ENCODE measurements around the gene KMT5B. TPM values are rescaled to one million over a fixed set of nuclear protein-coding genes. Genes with fewer than 3 reads are reported as not detected.

The KMT5B gene
- total RNA-seq, 1 donor from 2014 or later, result 52.2 TPM

GRCh38 chr11:68120273-68121066 is 92.6 kb downstream of the KMT5B start:
- peak; percentile 38 for DNase-seq (ENCODE audit: low spot score)

- DNase-seq (ENCODE audit: low spot score), result no peak
Measured at GRCh38 chr11:68118706-68119448, 94.2 kb downstream of the KMT5B start.

- no peak for DNase-seq (ENCODE audit: low spot score)
Measured at GRCh38 chr11:68117853-68118470, 95.1 kb downstream of the KMT5B start.

GRCh38 chr11:68116974-68117373 is 96.1 kb downstream of the KMT5B start:
- DNase-seq (ENCODE audit: low spot score), result no peak

- no peak for DNase-seq (ENCODE audit: low spot score)
Measured at GRCh38 chr11:68116126-68116525, 97.0 kb downstream of the KMT5B start.

GRCh38 chr11:68115285-68115684 is 97.8 kb downstream of the KMT5B start:
- DNase-seq (ENCODE audit: low spot score), result no peak

GRCh38 chr11:68113986-68114385 is 99.1 kb downstream of the KMT5B start:
- no peak for DNase-seq (ENCODE audit: low spot score)

- DNase-seq (ENCODE audit: low spot score), result no peak
Measured at GRCh38 chr11:68107689-68108088, 105.4 kb downstream of the KMT5B start.

- peak; percentile 88 for DNase-seq (ENCODE audit: low spot score)
Measured at GRCh38 chr11:68106165-68106940, 106.7 kb downstream of the KMT5B start.

Other genes with a start within 250 kb of the KMT5B start
- gene UNC93B1, start 209.2 kb downstream of the KMT5B start, total RNA-seq, result 107 TPM
- gene ALDH3B1, start 203.0 kb downstream of the KMT5B start, total RNA-seq, result 34.8 TPM
- 168 TPM for gene NDUFS8, start 182.6 kb downstream of the KMT5B start, total RNA-seq
- gene TCIRG1, start 174.3 kb downstream of the KMT5B start, total RNA-seq, result 151 TPM
- 61.4 TPM for gene CHKA, start 91.9 kb downstream of the KMT5B start, total RNA-seq
- 38.8 TPM for gene C11orf24, start 58.7 kb upstream of the KMT5B start, total RNA-seq
- gene LRP5, start 99.3 kb upstream of the KMT5B start, total RNA-seq, result 154 TPM
- 114 TPM for gene PPP6R3, start 247.5 kb upstream of the KMT5B start, total RNA-seq